NCI-H2029 treated with DMSO at 0.1 percent for 48 hours (cell line): ENCODE results near the gene MANF.
A peak's percentile ranks its signal among the peaks of the same experiment; 100 is the strongest.

Source experiments
- DNase-seq: peaks from one replicate; lab custom pipeline; 2025; lab: John Stamatoyannopoulos, UW

MANF gene

GRCh38 chr3:51390246-51391074, 5.4 kb downstream of the MANF start:
- DNase-seq, result no peak

DNA sequence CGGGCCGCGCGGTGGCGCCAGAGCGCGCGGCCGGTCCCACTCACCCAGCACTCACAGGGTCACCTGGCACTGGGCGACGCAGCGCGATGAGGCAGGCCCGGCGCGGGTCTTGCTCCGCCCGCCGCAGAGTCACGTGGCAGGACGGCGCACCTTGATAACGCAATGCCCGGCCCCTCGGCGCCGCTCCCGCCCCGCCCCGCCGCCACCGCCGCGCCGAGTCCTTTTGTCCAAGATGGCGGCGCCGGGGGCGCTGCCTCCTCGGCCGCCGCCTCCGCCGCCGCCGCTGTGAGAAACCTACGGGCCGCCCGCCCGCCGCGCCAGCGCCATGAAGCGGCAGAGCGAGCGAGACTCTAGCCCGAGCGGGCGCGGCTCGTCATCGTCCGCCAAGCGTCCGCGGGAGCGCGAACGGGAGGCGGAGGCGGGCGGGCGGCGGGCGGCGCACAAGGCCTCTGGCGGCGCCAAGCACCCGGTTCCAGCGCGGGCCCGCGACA, 6.0 kb downstream of the MANF start, which contains the start of gene RBM15B:
Gene RBM15B, plus strand, starts transcription at position 211 of the 491 bp plus-strand sequence. Its CDS starts 115 bp downstream, at position 326.
- DNase-seq, result no peak

DNA sequence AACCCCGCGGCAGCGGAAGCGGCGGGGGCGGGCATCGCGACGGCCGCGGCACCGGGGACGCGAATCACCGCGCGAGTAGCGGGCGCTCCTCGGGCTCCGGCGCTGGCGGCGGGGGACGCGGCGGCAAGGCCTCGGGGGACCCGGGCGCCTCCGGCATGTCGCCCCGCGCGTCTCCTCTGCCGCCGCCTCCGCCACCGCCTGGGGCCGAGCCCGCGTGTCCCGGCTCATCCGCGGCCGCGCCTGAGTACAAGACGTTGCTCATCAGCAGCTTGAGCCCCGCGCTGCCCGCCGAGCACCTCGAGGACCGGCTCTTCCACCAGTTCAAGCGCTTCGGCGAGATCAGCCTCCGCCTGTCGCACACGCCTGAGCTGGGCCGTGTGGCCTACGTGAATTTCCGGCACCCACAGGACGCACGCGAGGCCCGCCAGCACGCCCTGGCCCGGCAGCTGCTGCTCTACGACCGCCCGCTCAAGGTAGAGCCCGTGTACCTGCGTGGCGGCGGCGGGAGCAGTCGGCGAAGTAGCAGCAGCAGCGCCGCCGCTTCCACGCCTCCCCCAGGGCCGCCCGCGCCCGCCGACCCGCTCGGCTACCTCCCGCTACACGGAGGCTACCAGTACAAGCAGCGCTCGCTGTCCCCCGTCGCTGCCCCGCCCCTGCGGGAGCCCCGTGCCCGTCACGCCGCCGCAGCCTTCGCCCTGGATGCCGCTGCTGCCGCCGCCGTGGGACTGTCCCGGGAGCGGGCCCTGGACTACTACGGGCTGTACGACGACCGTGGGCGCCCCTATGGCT, 6.7 kb downstream of the MANF start:
- DNase-seq, result no peak

DNA sequence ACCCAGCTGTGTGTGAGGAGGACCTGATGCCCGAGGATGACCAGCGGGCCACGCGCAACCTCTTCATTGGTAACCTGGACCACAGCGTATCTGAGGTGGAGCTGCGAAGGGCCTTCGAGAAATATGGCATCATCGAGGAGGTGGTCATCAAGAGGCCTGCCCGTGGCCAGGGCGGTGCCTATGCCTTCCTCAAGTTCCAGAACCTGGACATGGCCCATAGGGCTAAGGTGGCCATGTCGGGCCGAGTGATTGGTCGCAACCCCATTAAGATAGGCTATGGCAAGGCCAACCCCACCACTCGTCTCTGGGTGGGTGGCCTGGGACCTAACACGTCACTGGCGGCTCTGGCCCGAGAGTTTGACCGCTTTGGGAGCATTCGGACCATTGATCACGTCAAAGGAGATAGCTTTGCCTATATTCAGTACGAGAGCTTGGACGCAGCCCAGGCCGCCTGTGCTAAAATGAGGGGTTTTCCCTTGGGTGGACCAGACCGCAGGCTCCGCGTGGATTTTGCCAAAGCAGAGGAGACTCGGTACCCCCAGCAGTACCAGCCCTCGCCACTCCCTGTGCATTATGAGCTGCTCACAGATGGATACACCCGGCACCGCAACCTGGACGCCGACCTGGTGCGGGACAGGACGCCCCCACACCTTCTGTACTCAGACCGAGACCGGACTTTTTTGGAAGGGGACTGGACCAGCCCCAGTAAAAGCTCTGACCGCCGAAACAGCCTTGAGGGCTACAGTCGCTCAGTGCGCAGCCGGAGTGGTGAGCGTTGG, 7.5 kb downstream of the MANF start:
- DNase-seq, result no peak

- DNase-seq, result no peak
Observed at GRCh38 chr3:51393134-51393495, 8.0 kb downstream of the MANF start.

DNA sequence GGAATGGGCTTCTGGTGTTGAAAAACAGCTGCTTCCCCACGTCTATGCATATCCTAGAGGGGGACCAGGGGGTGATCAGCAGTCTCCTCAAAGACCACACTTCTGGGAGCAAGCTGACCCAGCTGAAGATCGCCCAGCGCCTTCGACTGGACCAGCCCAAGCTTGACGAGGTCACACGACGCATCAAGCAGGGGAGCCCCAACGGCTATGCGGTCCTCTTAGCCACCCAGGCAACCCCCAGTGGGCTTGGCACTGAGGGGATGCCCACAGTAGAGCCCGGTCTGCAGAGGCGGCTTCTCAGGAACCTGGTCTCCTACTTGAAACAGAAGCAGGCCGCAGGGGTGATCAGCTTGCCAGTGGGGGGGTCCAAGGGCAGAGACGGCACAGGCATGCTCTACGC, 8.5 kb downstream of the MANF start:
- no peak for DNase-seq

GRCh38 chr3:51394541-51394940, 9.4 kb downstream of the MANF start:
- DNase-seq, result no peak

GRCh38 chr3:51395493-51396213, 10.6 kb downstream of the MANF start:
- no peak for DNase-seq

DNA sequence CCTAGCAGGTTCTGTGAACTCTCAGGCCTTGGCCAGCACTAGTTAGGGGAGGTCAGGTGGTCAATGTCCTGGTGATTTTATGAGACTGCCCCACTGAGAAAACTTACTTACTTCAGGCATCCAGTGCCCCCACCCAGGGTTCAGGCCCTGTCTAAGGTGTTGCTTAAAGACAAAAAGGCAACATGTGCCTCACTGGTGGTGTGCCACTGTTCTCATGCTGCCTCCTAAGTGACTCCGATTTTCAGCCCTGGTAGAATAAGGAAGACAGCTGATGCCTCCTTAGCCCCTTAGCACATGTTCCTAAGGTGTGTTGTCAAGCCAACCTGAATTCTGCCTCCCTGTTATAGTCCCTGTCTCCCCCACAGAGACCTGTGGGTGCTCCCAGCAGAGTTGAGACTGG, 11.3 kb downstream of the MANF start:
- no peak for DNase-seq

DNA sequence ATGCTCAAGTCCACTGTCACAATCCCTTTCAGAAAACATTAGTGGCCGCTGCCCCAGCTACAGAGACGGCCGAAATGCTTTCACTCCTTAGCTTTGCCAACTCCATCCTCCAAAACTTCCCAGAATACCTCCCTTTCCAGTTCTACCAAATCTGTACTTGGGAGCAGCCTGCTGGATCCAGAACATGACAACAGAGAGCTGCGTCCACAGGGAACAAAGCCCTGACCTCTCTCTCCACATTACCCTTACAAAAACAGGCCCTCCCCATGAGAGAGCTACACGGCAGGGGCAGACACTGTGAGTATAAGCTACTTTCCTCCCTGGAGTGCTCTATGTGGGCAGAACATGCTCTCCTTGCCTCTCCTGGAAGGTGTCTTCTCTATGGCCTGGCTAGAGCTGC, 12.3 kb downstream of the MANF start:
- DNase-seq, result no peak

DNA sequence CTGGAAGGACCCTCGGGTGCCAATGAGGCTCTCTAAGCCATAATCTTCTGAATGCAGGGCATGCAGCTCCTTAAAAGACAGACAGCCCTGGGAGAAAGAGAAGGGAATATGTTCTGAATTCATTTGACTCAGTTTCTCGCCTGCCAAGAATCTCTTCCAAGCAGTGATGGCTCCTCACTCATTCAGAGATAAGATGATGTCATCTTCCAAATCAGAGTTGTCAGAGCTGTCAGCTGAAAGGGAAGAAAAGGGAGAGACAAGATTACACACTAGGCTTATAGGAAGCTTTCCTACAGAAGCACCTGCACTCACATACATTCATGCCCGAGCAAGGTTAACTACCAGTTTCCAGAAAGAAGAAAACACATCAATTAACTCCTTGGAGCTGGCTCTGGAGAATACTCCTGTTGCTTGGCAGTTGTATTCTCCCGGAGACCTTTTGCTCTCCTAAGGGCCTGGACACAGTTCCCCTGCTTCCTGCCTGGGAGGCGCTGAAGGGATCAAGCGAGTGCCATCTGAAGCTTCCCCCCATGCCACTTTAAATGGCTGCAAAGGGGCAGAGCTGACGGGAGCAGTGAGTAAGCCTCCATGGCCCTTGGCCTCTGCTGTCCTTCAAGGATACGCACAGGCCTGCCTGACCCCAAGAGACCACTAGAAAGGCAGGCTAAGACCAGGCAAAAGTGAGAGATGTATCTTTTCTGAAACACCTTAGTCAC, 13.7 kb downstream of the MANF start:
- no peak for DNase-seq

GRCh38 chr3:51400166-51400565, 15.1 kb downstream of the MANF start:
- no peak for DNase-seq

GRCh38 chr3:51401735-51402134, 16.6 kb downstream of the MANF start:
- no peak for DNase-seq

DNA sequence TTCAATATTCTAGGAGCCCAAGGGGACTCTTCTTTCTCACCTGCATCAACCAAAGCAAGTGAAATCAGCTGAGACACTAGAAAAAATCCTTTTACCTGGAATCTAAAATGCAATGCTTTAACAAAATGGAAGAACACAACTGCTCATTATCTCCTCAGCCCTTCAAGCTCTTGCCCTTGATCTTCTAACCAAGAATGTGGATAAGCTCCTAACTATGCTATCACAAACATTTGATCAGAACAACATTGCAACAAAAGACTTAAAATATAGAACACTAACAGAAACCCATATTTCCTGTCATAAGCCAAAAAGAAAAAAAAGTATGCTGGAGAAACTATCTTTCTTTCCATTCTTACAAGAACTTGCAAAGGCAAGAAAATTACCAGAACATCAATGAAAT, 18.6 kb downstream of the MANF start:
- DNase-seq, result no peak

DNA sequence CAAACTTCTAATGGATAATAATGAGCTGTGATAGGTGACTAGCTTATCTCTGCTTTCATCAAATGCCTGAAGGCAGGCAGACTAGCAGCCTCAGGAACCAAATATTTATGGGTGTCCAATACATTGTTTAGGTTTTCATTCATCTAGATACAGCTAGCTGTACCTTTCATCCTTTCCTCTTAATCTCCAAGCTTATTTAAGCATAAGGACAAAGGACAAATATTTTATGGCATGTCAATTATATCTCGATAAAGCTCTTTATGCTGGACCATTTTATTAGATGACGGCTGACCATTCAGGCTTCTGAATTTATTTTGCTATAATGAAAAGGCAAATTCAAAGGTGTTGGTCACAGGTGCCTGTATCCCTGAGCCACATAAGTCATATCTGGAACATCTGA, 22.9 kb downstream of the MANF start:
- no peak for DNase-seq

DNA sequence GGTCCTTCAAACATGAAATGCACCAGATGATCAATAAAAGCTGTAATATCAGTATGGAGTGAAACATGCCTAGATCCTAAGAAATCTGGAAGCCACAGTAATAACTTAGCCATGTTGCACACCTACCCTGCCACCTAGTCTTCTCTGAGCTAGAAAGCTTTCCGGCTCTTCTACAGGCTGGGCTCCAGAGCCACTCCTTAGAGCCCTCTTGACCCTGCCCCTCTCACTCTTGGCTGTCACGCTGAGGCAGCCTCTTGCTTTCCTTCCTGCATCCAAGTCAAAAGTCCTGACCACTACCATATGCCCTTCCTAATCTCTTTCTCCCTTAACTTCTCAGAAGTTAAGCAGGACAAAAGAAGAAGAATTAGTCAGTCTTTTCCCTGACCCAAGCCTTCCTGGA, 23.7 kb downstream of the MANF start:
- DNase-seq, result no peak

DNA sequence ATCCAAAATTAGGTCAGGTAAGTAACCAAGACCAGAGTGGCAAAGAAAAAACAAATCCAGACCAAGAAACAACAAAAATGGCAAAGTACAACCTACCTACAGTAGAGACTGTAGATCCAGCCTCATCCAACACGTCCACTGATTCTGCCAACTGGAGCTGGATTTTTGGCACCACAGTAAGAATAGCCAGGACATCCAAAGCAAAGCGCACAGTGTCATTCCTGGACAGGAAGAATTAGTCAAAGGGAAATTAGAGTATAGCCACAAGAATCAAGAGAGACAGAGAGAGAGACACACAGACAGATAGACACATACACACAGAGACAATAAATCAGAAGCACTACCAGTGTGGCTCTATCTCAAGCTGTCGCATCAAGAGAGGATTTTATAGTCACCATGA, 37.1 kb downstream of the MANF start:
- DNase-seq, result no peak

DNA sequence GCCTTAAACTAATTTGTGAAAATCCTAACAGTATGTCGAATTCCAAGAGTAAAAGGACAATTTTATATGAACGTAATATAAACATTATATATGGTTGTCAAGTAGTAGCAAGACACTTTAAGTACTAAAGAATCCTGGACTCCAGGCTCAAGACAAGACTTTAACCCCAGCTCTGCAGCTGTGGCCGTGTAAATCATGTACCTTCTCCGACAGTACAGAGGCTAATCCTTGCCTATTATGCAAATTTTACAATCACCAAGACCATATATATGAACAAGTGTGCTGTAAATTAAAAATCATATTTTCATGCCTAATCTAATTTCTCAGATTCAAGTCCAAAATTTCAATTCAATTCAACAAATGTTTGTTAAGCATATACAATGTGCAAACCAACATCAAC, 41.8 kb downstream of the MANF start:
- no peak for DNase-seq

DNA sequence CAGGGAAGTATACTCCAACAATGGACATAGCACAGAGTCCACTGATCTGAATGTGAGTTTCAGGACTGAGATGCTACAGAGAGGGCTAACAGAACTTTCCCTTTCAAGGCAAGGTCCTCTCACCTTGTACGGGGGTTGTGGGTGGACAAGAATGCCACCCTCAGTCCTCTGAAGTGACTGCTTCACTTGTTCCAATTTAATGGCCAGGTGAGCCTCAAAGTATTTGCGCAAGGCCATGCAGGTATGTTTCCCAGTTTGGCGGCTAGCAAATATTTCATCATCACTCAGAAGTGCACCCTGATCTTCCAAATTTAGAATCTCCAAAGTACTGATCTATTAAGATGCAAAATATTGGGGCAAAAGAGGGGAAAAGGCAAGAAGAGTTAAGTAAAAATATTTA, 44.0 kb downstream of the MANF start:
- DNase-seq, result no peak

DNA sequence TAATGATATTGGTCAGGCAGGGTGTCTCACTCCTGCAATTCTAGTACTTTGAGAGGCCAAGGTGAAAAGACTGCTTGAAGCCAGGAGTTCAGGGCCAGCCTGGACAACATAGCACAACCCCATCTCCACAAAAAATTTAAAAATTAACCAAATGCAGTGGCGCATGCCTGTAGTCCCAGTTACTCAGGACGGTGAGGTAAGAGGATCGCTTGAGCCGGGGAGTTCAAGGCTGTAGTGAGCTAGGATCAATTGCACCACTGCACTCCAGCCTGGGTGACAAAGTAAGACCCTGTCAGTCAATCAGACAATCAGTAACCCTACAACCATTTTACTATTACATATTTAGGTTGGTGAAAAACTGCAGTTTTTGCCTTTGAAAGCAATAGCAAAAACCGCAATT, 49.0 kb downstream of the MANF start:
- DNase-seq, result no peak

GRCh38 chr3:51434746-51435327, 49.7 kb downstream of the MANF start:
- DNase-seq, result peak; percentile 39
